H1 (cell line): ENCODE results near the gene TMEM237. TPM values are rescaled to one million over a fixed set of nuclear protein-coding genes. Genes with fewer than 3 reads are reported as not detected.

Experiments
- CTCF ChIA-PET: fragments of 300-600 bp; sonication (Branson Sonifier 250); formaldehyde crosslinking; loops from one replicate; lab custom pipeline; 2021; ENCODE audit not compliant: partially characterized antibody; lab: Charles Lee
- POLR2A ChIA-PET: fragments of 300-600 bp; sonication (Branson Sonifier 250); formaldehyde crosslinking; loops from one replicate; lab custom pipeline; 2021; ENCODE audit warnings: inconsistent platforms; ENCODE audit not compliant: partially characterized antibody; lab: Charles Lee
- DNase-seq, 2 experiments: peaks; one replicate each; pipeline versions ENCODE4 v3.0.0 to v3.0.0-alpha.2; 2010 to 2022; ENCODE audit warnings: low spot score in 2 of 2, low read depth in 1 of 2, mixed read lengths in 1 of 2
- FAIRE-seq: peaks from 2 replicates; lab custom pipeline; 2011; peaks lifted over from hg19 to GRCh38; lab: Jason Lieb, UNC
- H2AFZ ChIP-seq: 2 replicates; pipeline ENCODE4 v1.8.1; 2012; ENCODE audit warnings: low read length, inconsistent platforms
- H2AK5ac ChIP-seq: 2 replicates; pipeline ENCODE4 v1.6.1; 2013; ENCODE audit warnings: low read depth, low read length
- H2BK120ac ChIP-seq: replicated peaks from 2 replicates; pipeline ENCODE3; 2013; ENCODE audit warnings: low read depth, low read length, inconsistent platforms
- H2BK12ac ChIP-seq: 2 replicates; pipeline ENCODE4 v1.6.1; 2013; ENCODE audit warnings: low read depth, low read length
- H2BK15ac ChIP-seq: 2 replicates; pipeline ENCODE4 v1.6.1; 2013; ENCODE audit warnings: low read length
- H2BK20ac ChIP-seq: 2 replicates; pipeline ENCODE4 v1.6.1; 2013; ENCODE audit warnings: low read length
- H2BK5ac ChIP-seq: 2 replicates; pipeline ENCODE4 v1.6.1; 2013; ENCODE audit warnings: low read depth, low read length
- H3K14ac ChIP-seq: 2 replicates; pipeline ENCODE4 v1.6.1; 2013; ENCODE audit warnings: inconsistent platforms; ENCODE audit not compliant: insufficient read length
- H3K18ac ChIP-seq: 2 replicates; pipeline ENCODE4 v1.6.1; 2013; ENCODE audit warnings: low read length; ENCODE audit errors: extremely low read depth
- H3K23ac ChIP-seq: 2 replicates; pipeline ENCODE4 v1.6.1; 2013; ENCODE audit warnings: inconsistent platforms; ENCODE audit not compliant: insufficient read length
- H3K23me2 ChIP-seq: 2 replicates; pipeline ENCODE4 v1.6.1; 2013; ENCODE audit warnings: low read depth, low read length
- H3K27ac ChIP-seq: 2 replicates; pipeline ENCODE4 v1.6.1; 2011; ENCODE audit warnings: low read depth, low read length, inconsistent platforms
- H3K27me3 ChIP-seq, 4 experiments: replicated peaks in 1 of 4; 1 replicate in 1 of 4; 2 replicates in 3 of 4; pipeline versions ENCODE4 v1.6.1 to v1.8.1; 2011 to 2013; ENCODE audit warnings: low read length in 3 of 4, mild to moderate bottlenecking in 3 of 4, inconsistent platforms in 2 of 4, mixed read lengths in 2 of 4, moderate library complexity in 1 of 4; ENCODE audit not compliant: control insufficient read depth in 3 of 4, insufficient read depth in 3 of 4; ENCODE audit errors: extremely low read depth in 1 of 4
- H3K36me3 ChIP-seq, 4 experiments: 2 replicates each; pipeline versions ENCODE4 v1.6.1 to v1.8.1; 2011 to 2013; ENCODE audit warnings: mild to moderate bottlenecking in 4 of 4, low read length in 3 of 4, moderate library complexity in 2 of 4, control low read depth in 1 of 4, inconsistent platforms in 1 of 4; ENCODE audit not compliant: insufficient read depth in 4 of 4, control insufficient read depth in 2 of 4
- H3K4ac ChIP-seq: replicated peaks from 2 replicates; pipeline ENCODE3; 2013; ENCODE audit warnings: low read length, low read depth, mixed read lengths, inconsistent platforms; ENCODE audit not compliant: insufficient read length
- H3K4me1 ChIP-seq, 4 experiments: replicated peaks in 1 of 4; 1 replicate in 1 of 4; 2 replicates in 3 of 4; pipeline versions ENCODE4 v1.6.1 to v1.8.1; 2011 to 2013; ENCODE audit warnings: low read length in 3 of 4, inconsistent platforms in 2 of 4, mixed read lengths in 1 of 4; ENCODE audit not compliant: insufficient read depth in 4 of 4, control insufficient read depth in 3 of 4
- H3K4me2 ChIP-seq, 2 experiments: 2 replicates each; pipeline versions ENCODE4 v1.6.1 to v1.8.1; 2011 to 2013; ENCODE audit warnings: low read depth in 2 of 2, low read length in 2 of 2, control low read depth in 1 of 2, inconsistent platforms in 1 of 2, mild to moderate bottlenecking in 1 of 2; ENCODE audit not compliant: insufficient read depth in 1 of 2
- H3K4me3 ChIP-seq, 4 experiments: fragments of 200-600, 300-600 bp in 1 of 4; sonication (generic), shearing (Covaris generic), sonication (Bioruptor Twin) in 1 of 4; 2 replicates each; pipeline versions ENCODE4 v1.5.1 to v1.8.1; 2011 to 2016; ENCODE audit warnings: low read length in 4 of 4, low read depth in 3 of 4, control low read depth in 2 of 4, inconsistent platforms in 2 of 4, mild to moderate bottlenecking in 2 of 4, mixed read lengths in 1 of 4, moderate library complexity in 1 of 4; ENCODE audit not compliant: insufficient read depth in 2 of 4; ENCODE audit errors: extremely low read depth in 1 of 4
- H3K56ac ChIP-seq: replicated peaks from 2 replicates; pipeline ENCODE3; 2013; ENCODE audit warnings: low read depth, mild to moderate bottlenecking, mixed read lengths, low read length, inconsistent platforms; ENCODE audit not compliant: insufficient read length
- H3K79me1 ChIP-seq: 2 replicates; pipeline ENCODE4 v1.6.1; 2013; ENCODE audit warnings: low read depth, low read length, control low read depth
- H3K79me2 ChIP-seq, 2 experiments: 2 replicates each; pipeline versions ENCODE4 v1.6.1 to v1.8.1; 2012 to 2013; ENCODE audit warnings: low read length in 2 of 2, mild to moderate bottlenecking in 2 of 2, inconsistent platforms in 1 of 2; ENCODE audit not compliant: insufficient read depth in 2 of 2, control insufficient read depth in 1 of 2
- H3K9ac ChIP-seq, 4 experiments: replicated peaks in 1 of 4; 1 replicate in 1 of 4; 2 replicates in 3 of 4; pipeline versions ENCODE4 v1.6.1 to v1.8.1; 2011 to 2013; ENCODE audit warnings: low read depth in 3 of 4, low read length in 3 of 4, control low read depth in 2 of 4, mild to moderate bottlenecking in 2 of 4, moderate library complexity in 2 of 4, inconsistent platforms in 1 of 4; ENCODE audit errors: extremely low read depth in 1 of 4
- H3K9me3 ChIP-seq, 2 experiments: 2 replicates each; pipeline versions ENCODE4 v1.6.1 to v1.8.1; 2012 to 2013; ENCODE audit warnings: mild to moderate bottlenecking in 2 of 2, moderate library complexity in 2 of 2, control low read depth in 1 of 2, inconsistent platforms in 1 of 2, low read depth in 1 of 2, low read length in 1 of 2, mixed read lengths in 1 of 2; ENCODE audit not compliant: insufficient read depth in 2 of 2
- H4K20me1 ChIP-seq, 2 experiments: replicated peaks in 1 of 2; 2 replicates each; pipeline versions ENCODE3 to v1.8.1; 2011 to 2013; ENCODE audit warnings: inconsistent platforms in 2 of 2, low read length in 2 of 2, mild to moderate bottlenecking in 1 of 2; ENCODE audit not compliant: insufficient read depth in 2 of 2, control insufficient read depth in 1 of 2
- H4K5ac ChIP-seq: 2 replicates; pipeline ENCODE4 v1.6.1; 2013; ENCODE audit warnings: low read length, low read depth, mixed read lengths, inconsistent platforms; ENCODE audit not compliant: insufficient read length
- H4K8ac ChIP-seq: 2 replicates; pipeline ENCODE4 v1.8.0; 2013; ENCODE audit warnings: mild to moderate bottlenecking, moderate library complexity, low read length, inconsistent platforms; ENCODE audit not compliant: insufficient read depth; ENCODE audit errors: extremely low read depth
- H4K91ac ChIP-seq: replicated peaks from 2 replicates; pipeline ENCODE3; 2013; ENCODE audit warnings: low read length, mixed read lengths, inconsistent platforms; ENCODE audit not compliant: insufficient read length
- CTCF ChIP-seq, 3 experiments: IDR thresholded peaks; 1 replicate in 2 of 3; 2 replicates in 1 of 3; pipeline versions ENCODE4 v1.5.1 to v1.6.1; 2011; ENCODE audit warnings: low read length in 3 of 3, mild to moderate bottlenecking in 3 of 3, inconsistent platforms in 2 of 3, low read depth in 1 of 3, moderate library complexity in 1 of 3; ENCODE audit not compliant: insufficient read depth in 1 of 3; ENCODE audit errors: control extremely low read depth in 1 of 3
- MAFK ChIP-seq: IDR thresholded peaks from 2 replicates; pipeline ENCODE4 v1.6.1; 2012; ENCODE audit warnings: low read depth, mild to moderate bottlenecking, improper control_type of control experiment, low read length
- RBBP5 ChIP-seq: IDR thresholded peaks from 2 replicates; pipeline ENCODE4 v1.7.1; 2012; ENCODE audit warnings: low read depth, mild to moderate bottlenecking, inconsistent platforms, low read length, moderate library complexity, borderline replicate concordance
- RXRA ChIP-seq: IDR thresholded peaks from 2 replicates; pipeline ENCODE4 v1.6.1; 2011; ENCODE audit warnings: low read depth, mild to moderate bottlenecking, low read length, moderate library complexity; ENCODE audit not compliant: insufficient read depth
- WGBS, 2 experiments: shearing (Covaris generic) in 1 of 2; methylation state at CpG; one replicate each; pipeline versions ENCODE4 v1.1.6 to v1.1.7; 2013 to 2015; ENCODE audit warnings: low lambda C conversion rate in 2 of 2, mixed read lengths in 2 of 2, inconsistent platforms in 1 of 2, low coverage in 1 of 2, missing lambda C conversion rate in 1 of 2; ENCODE audit not compliant: insufficient replicate concordance in 2 of 2, insufficient coverage in 1 of 2, insufficient read length in 1 of 2; ENCODE audit errors: extremely low coverage in 1 of 2, missing lambda C conversion rate in 1 of 2; 5-methylcytosine and 5-hydroxymethylcytosine counted together
- polyA plus RNA-seq, 7 experiments: library from polyadenylated mRNA; depleted of rRNA in 3 of 7; stranded (reverse) in 5 of 7; unstranded in 2 of 7; fragments of >200 nt in 5 of 7; fragments of 200-250 nt in 2 of 7; gene quantifications; 1 replicate in 5 of 7; 2 replicates in 1 of 7; 4 replicates in 1 of 7; pipeline versions ENCODE4 v1.2.1 to v1.2.3, GENCODE V29; 2011 to 2013; ENCODE audit warnings: missing spikeins in 2 of 7, mixed read lengths in 2 of 7
- total RNA-seq: library from RNA; stranded (reverse); fragmentation: NEBNext Ultra II Directional; extraction: Animal tissue kit (Norgen Biotek cat#: 25700); gene quantifications from 2 replicates; pipeline ENCODE4 v1.2.1, GENCODE V29; 2021

Gene TMEM237
- total and polyA plus RNA-seq, 2 of the 8 experiments (the other 6 are each of a cell fraction or from before 2014, with no cell fraction given) = 26.1 to 41.0 TPM

DNA sequence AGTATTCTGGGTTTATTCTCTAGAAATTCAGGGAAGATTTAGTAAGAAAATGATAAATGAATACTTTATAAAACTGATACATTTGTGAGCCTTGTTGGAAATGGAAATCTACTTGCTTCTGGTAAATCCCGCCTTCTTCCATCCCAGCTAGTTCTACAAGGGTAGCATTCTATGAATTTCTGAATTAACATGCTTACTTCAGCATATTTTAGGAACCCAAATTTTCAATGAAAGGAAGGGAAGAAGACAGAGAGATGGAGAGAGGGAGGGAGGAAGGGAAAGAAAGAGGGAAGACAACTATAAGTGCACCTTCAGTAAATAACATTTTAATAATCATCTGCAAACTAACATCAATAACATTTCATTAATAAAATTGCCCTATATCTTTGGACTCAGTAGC is 26.6 kb upstream of the TMEM237 start:
- TF ChIP-seq CTCF (IDR thresholded peaks at IDR 0.05; ENCODE audit: control extremely low read depth in 1 of 3, insufficient read depth in 1 of 3, low read depth in 1 of 3, low read length in 3 of 3) (no peak), MAFK (0 out of 2 replicates have a peak, but pooled peaks have one; percentile 24), RBBP5 (no peak), RXRA (no peak)
- no peak overlapping the region for H4K5ac ChIP-seq
- no peak overlapping the region for H2AFZ ChIP-seq
- H2BK5ac ChIP-seq = no peak overlapping the region
- H3K4me1 ChIP-seq = peaks cover 0 to under 1% (median 0%) of the 10 kb centered on the region in 4 experiments; a peak in 1 of 7 replicates
- H2BK12ac ChIP-seq = no peak overlapping the region
- FAIRE-seq (no peak), DNase-seq (no peak)
- H4K20me1 ChIP-seq = no peaks in the 10 kb centered on the region
- no peak overlapping the region for H3K9ac ChIP-seq
- no peak overlapping the region for H3K56ac ChIP-seq
- no peak overlapping the region for H2BK20ac ChIP-seq
- POLR2A ChIA-PET = no interaction called here
- H3K79me2 ChIP-seq = no peaks in the 10 kb centered on the region
- H2BK15ac ChIP-seq = no peak overlapping the region
- no peak overlapping the region for H2BK120ac ChIP-seq
- no peak overlapping the region for H4K8ac ChIP-seq
- no peaks in the 10 kb centered on the region for H3K79me1 ChIP-seq
- H3K23me2 ChIP-seq = no peaks in the 10 kb centered on the region
- H3K14ac ChIP-seq = no peak overlapping the region
- H3K36me3 ChIP-seq = no peaks in the 10 kb centered on the region
- no peak overlapping the region for H4K91ac ChIP-seq
- H3K18ac ChIP-seq = no peak overlapping the region
- no peak overlapping the region for H3K4ac ChIP-seq
- H3K4me3 ChIP-seq = no peak overlapping the region
- 100% methylated on average over 1 of the region's 1 CpG; no CpG with 5 or more reads in 1 of the 2 experiments for WGBS, 2 experiments
- no peak overlapping the region for H3K4me2 ChIP-seq
- no peak overlapping the region for H3K27ac ChIP-seq
- no peaks in the 10 kb centered on the region for H3K27me3 ChIP-seq
- no peak overlapping the region for H2AK5ac ChIP-seq
- no peak overlapping the region for H3K23ac ChIP-seq
- no peaks in the 10 kb centered on the region for H3K9me3 ChIP-seq
- CTCF ChIA-PET = interaction anchor here (4.8 kb wide), 1 partner anchor 10 kb away, joined by 37 read pairs; no protein-coding TSS in a partner anchor
